ENCODE results near the gene TRPC4.

Gene TRPC4

GRCh38 chr13:37657134-37657533 is 212.4 kb downstream of the TRPC4 start:
- peak; percentile 82 for DNase-seq (ENCODE audit: low read depth)

DNA sequence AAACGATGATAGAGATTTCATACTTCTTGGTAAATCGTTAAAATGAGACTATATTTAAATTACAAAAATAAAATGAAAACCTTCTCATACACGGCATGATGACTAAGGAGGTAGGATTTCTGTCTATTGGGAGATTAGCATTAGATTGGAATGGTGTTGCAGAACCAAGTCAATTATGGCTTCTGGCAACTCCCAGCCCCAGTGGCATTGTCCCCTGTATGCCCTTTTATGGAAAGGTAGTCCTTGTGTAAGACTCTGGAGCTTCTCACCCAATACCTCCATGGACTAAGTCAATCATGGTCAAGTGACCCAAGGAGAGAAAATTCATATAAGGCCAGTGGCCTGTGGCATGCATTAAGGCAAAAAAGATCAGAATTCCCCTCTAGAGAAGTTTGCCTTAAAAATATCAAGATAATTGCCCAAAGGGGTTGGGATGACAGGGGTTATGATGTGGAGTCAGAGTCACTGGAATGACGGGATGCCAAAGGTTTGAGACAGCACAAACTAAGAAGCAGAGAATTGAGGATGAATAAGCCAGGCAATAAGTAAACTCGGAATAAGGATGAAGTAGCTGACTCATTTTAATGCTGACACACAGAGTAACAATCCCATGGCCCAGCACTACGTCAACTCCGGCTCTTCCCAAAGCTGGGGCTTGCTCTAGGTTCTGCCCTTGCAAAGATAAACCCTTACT is 213.2 kb downstream of the TRPC4 start:
- peak; percentile 100 for DNase-seq (ENCODE audit: low read depth)

- DNase-seq (ENCODE audit: low read depth): peak; percentile 53
Observed at GRCh38 chr13:37652596-37652995, 217.0 kb downstream of the TRPC4 start.

GRCh38 chr13:37651891-37652290 is 217.7 kb downstream of the TRPC4 start:
- DNase-seq (ENCODE audit: low read depth): peak; percentile 42

DNA sequence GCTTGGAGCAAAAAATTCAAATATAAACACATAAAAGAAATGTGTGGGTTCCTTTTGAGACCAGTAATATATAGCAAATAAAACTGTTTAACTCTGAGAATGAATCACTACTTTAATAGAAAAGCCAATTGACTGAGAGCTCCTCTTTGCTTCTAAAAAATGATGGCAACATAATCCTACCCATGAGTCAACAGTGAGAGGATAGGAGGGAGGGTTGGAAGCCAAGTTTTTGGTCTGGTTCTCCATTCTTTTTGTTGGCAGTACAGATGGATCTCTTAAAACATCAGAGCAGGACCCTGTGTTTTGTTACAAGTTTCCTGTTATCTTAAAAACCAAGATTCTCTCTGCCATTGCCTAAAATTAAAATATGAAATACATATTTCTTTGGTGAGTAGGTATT is 221.0 kb downstream of the TRPC4 start:
- peak; percentile 79 for DNase-seq (ENCODE audit: low read depth)

- peak; percentile 32 for DNase-seq (ENCODE audit: low read depth)
Observed at GRCh38 chr13:37647031-37647650, 222.4 kb downstream of the TRPC4 start.

GRCh38 chr13:37646531-37646930 is 223.0 kb downstream of the TRPC4 start:
- DNase-seq (ENCODE audit: low read depth): no peak

DNA sequence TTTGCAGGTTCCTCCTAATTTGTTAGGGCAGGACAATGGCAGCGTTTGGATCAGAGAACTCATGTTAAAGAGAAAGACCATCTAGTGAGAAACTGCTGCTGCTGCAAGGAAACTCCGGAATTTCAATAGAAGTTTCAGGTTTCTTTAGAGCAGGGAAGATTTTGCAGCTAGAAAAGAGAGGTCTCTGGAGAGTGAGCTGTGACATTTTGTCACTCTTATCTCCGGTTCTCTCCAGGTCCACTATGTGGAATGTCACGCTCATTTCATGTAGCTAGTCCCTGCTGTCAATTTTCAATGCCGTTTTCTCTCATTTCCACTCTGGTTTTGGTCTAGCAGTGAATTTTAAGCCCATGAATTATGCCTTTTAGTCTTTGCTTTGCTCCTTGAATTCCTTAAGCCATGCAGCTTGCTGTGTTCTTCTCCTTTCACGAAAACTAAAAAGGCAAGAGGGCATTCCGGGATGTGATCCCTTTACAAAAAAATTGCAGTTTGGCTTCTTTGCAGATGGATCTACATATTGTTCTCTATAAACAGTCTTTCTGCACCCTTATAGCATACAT is 224.3 kb downstream of the TRPC4 start:
- no peak for DNase-seq (ENCODE audit: low read depth)

DNA sequence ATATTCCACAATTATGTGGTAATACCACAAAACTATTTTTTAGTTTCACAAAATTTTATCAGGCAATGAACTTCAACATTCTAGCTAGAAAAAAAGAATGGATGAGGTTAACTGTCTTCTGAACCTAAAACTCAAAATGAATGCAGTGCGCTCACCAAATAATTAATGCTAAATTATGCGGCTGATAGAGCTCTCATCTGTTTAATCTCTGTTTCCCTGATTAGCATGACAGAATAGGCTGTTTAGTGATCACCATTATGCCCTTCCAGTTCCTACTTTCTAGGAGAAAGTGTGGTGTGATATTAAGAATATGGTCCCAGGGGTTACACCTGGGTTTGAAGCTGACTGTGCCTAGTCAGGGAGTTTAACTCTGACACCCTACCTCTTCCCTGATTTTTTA is 228.2 kb downstream of the TRPC4 start:
- DNase-seq (ENCODE audit: low read depth): no peak

GRCh38 chr13:37640499-37640898 is 229.1 kb downstream of the TRPC4 start:
- peak; percentile 82 for DNase-seq (ENCODE audit: low read depth)

- DNase-seq (ENCODE audit: low read depth): no peak
Observed at GRCh38 chr13:37636701-37637100, 232.9 kb downstream of the TRPC4 start.

- no peak for DNase-seq (ENCODE audit: low read depth)
Observed at GRCh38 chr13:37632294-37632693, 237.3 kb downstream of the TRPC4 start.

DNA sequence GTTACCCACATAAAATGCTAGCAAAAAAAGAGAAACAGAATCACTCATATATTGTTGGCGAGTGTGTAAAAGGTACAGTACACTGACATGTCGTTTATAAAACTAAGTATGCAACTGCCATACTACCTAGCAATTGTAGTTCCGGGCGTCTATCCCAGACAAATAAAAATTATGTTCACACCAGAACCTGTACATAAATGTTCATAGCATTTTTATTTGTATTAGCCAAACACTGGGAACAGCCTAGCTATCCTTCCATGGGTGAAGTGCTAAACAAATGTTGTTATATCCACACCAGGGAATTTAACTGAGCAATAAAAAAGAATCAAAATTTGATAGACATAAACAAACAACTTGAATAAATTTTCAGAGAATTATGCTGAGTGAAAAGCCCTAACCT is 242.1 kb downstream of the TRPC4 start:
- no peak for DNase-seq (ENCODE audit: low read depth)

DNA sequence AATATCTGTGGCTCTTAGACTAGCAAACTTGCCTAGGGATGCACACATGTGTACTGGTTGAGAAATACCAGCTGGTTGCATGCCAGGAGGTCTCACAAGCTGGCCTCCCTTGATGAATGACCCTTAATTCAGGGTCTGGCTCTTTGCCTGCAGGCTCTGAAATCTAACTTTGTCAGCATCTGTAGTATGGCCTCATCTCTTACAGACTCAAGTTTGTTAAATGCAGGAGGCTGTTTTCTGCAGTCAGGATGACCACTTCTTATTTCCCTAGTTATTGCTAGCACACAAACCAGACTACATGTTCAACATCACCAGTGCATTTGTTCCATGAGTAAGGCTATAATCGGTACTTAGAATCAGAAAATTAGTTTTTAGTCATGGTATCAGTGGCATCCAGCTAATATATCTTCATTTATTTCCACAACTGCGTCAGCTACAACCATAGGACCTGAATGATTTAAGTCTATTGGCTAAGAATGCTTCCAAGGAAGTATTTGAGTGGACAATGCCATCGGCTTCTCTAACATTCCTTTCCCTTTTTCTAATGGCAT is 247.7 kb downstream of the TRPC4 start:
- peak; percentile 67 for DNase-seq (ENCODE audit: low read depth)

DNA sequence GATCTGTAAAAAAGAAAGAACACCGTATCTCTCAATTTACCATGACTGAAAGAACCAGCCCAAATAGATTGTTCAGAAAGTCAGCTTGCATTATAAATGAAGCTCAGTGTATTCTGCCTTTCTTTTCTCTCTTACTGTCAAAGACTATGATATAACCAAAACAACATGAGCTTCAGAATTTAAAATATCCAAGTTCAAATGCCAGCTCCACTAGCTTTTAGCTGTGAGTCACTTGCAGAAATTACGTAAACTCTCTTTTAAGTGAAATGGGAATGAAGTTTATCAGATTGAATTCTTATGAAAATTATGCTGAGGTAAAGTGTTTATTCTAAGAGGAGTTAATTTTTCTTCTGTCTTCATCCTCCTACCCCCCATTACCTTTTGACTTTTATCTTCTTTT is 251.0 kb downstream of the TRPC4 start:
- peak; percentile 89 for DNase-seq (ENCODE audit: low read depth)

- peak; percentile 97 for DNase-seq (ENCODE audit: low read depth)
Observed at GRCh38 chr13:37617173-37617572, 252.4 kb downstream of the TRPC4 start.

DNA sequence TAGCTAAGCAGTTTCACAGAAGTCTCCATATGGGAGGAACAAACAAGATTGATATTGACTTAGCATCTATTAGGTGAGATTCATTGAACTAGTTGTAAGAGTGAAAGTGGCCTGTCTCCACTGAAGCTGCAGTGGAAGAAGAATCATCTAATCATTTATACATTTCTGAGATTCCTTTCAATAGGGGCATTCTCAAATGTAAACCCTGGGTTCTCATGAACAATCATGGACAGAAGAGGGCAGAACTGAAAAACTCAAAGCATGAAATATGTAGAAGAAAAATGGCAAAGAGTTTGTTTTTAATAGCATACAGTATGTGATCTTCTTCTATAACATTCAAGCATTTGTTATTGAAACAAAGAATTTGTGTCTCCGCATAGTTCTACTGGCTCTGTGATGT is 253.4 kb downstream of the TRPC4 start:
- peak; percentile 58 for DNase-seq (ENCODE audit: low read depth)

DNA sequence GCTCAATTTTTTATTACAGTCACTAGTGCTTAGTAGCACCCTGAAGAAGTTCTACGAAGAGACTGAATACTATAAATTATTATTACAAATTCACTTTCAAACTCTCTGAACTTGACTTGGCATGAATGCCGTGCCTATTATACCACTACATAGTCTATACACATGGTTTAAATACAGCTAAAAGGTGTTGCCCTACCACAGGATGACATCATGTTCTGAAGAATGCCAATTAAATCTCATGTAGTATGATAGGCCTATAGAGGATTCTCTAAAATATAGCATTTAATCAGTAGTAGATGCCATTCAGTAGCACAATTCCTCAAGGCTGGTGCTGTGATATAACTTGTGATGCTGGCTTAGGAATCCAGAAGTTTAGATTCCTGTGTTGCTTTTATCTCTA is 254.3 kb downstream of the TRPC4 start:
- DNase-seq (ENCODE audit: low read depth): peak; percentile 57

DNA sequence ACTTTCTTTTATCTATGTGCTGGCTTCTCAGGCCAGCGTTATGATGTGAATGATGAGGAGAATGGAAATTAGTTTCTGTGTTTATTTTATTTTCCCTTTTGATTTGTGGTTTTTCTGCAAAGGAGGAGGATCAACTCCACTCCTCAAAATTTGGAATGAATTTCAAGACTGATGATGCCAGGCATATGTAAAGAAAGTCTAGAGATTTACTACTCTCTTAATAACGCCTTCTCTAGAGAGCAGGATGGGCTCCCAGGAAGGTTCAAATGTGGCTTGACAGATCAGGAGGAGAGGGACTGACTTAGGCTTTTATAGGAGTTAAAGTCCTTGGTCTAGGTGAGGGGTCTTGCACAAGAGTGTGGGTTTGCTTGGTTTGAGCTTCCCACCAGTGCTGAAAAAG is 255.9 kb downstream of the TRPC4 start:
- DNase-seq (ENCODE audit: low read depth): no peak

- DNase-seq (ENCODE audit: low read depth): peak; percentile 28
Observed at GRCh38 chr13:37613236-37613635, 256.3 kb downstream of the TRPC4 start.

DNA sequence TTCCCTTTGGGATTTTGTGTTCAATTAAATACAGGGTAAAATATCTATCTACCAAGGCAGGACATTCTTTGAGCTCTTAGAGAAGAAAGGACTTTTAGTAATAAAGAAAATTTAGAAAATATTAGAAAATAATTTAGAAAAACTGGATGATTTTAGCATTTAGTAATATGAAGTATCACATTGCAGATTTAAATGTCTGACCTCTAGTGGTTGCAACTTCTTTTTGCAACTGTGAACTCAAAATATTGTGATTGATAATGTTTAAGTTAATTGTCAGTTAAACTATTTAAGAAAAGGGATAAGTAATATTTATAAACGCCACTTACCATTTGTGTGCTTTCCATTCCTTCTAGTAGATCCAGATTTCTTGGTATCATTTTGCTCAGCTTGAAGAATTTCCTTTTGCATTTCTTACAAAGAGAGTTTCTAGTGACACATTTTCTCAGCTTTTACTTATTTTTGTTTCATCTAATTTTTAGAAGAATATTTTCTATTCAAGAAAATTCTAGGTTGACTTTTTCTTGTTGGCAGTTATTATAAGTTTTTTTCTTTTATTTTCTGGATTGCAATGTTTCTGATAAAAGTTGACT is 260.7 kb downstream of the TRPC4 start:
- DNase-seq (ENCODE audit: low read depth): peak; percentile 11

DNA sequence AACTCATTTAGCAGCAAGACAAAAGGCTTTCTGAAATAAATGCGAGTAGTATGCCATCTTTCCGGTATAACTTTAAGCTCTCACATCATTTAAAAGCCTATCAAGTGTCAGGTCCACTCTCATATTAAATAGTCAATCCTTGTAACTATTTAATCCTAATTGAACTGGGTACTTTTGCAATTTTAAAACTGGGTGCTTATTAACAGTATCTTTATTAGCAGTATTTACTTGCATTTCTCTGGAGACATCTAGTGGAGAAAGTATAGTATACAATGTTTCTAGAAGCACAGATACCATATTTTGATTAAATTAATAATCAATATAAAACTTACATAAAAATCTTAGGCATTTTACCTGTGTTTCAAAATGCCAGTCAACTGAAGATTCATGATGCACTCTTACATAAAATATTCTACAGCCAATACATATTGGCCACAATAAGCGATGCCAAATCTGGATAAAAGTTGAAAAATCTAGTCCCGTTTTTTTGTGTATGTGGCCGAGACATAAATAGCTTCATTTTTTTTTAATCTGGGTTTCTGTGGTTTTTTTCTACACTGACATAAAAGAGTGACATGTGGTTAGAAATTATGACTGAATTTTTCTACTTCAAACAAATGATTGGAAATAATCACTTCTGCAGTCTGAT is 266.7 kb downstream of the TRPC4 start:
- peak; percentile 56 for DNase-seq (ENCODE audit: low read depth)
